ENCODE measurements around the gene AGBL3. TPM values are rescaled to one million over a fixed set of nuclear protein-coding genes. Genes with fewer than 3 reads are reported as not detected.

The AGBL3 gene
- total and polyA plus RNA-seq, 2 of the 8 experiments (the other 6 are each of a cell fraction or from before 2014, with no cell fraction given): 1.1 to 1.9 TPM

DNA sequence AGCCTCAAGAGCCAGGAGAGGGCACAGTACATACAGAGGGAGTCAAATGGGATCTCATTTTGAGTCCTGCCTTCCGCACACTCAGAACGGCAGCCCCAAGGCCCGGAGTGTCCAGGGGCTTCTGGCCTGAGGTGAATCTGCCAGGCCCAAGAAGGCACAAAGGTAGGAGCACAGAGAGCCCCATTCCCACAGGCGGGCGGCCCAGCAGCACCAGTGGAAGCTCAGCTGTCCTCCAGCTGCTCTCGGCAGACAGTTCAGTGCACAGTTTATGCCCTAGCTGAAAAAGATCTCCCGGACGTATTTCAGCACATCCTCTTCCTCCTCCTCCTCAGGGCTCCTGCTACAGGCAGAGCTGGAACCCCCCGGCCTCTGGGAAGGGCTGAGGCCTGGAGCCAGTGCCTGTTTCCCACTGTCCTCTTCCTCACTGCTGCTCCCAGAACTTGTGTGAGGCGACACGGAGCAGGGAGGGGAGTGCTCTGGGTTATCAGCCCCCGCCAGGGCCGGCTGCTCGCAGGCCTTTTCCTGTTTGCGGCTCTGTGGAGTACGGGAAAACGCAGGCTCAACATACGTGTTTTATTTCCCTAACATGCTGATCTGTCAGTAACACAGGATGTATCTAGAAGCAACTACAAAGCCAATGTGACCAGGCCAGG, 180.2 kb downstream of the AGBL3 start:
- H3K9ac ChIP-seq (replicated peaks in 1 of 4; ENCODE audit: extremely low read depth in 1 of 4, low read depth in 3 of 4, low read length in 3 of 4): no peak overlapping the region
- H3K4me1 ChIP-seq (replicated peaks in 1 of 4; ENCODE audit: control insufficient read depth in 3 of 4, insufficient read depth in 4 of 4, low read length in 3 of 4): peaks cover 1 to 11% (median 3%) of the 10 kb centered on the region in 4 experiments; a peak in 4 of 7 replicates
- H3K23ac ChIP-seq (ENCODE audit: insufficient read length): no peak overlapping the region
- H3K36me3 ChIP-seq (ENCODE audit: control insufficient read depth in 2 of 4, insufficient read depth in 4 of 4, low read length in 3 of 4): peaks cover 16 to 51% (median 39%) of the 10 kb centered on the region in 4 experiments
- WGBS, 2 experiments (ENCODE audit: extremely low coverage in 1 of 2, insufficient coverage in 1 of 2, insufficient read length in 1 of 2, insufficient replicate concordance in 2 of 2, low coverage in 1 of 2, low lambda C conversion rate in 2 of 2, missing lambda C conversion rate in 1 of 2): 93% methylated on average over 18 of the region's 18 CpGs; no CpG with 5 or more reads in 1 of the 2 experiments
- ChIA-PET POLR2A (ENCODE audit: partially characterized antibody) (interaction anchor here (0.7 to 4.0 kb wide), 4 partner anchors 13 to 1278 kb away, joined by 3 to 20 read pairs (median 3); no protein-coding TSS in a partner anchor), CTCF (ENCODE audit: partially characterized antibody) (interaction anchor here (0.6 to 2.3 kb wide), 3 partner anchors 180 to 660 kb away, joined by 3 to 7 read pairs (median 4); partner anchors contain the start of gene AGBL3)
- H2AFZ ChIP-seq (ENCODE audit: low read length): no peak overlapping the region
- no peak overlapping the region for H4K91ac ChIP-seq (replicated peaks; ENCODE audit: insufficient read length, low read length)
- H3K4ac ChIP-seq (replicated peaks; ENCODE audit: insufficient read length, low read depth, low read length): no peak overlapping the region
- no peak overlapping the region for H3K56ac ChIP-seq (replicated peaks; ENCODE audit: insufficient read length, low read depth, low read length)
- H3K27me3 ChIP-seq (replicated peaks in 1 of 4; ENCODE audit: control insufficient read depth in 3 of 4, extremely low read depth in 1 of 4, insufficient read depth in 3 of 4, low read length in 3 of 4): no peaks in the 10 kb centered on the region
- no peak overlapping the region for H3K4me2 ChIP-seq (ENCODE audit: insufficient read depth in 1 of 2, low read depth in 2 of 2, low read length in 2 of 2)
- H2BK5ac ChIP-seq (ENCODE audit: low read depth, low read length): no peak overlapping the region
- H3K79me2 ChIP-seq (ENCODE audit: control insufficient read depth in 1 of 2, insufficient read depth in 2 of 2, low read length in 2 of 2): peaks cover 0 to 20% of the 10 kb centered on the region in 2 experiments; a peak in 2 of 4 replicates
- H3K18ac ChIP-seq (ENCODE audit: extremely low read depth, low read length): no peak overlapping the region
- FAIRE-seq (no peak), DNase-seq (ENCODE audit: low read depth in 1 of 2, low spot score in 2 of 2) (no peak)
- no peak overlapping the region for H2BK15ac ChIP-seq (ENCODE audit: low read length)
- H3K14ac ChIP-seq (ENCODE audit: insufficient read length): no peak overlapping the region
- no peaks in the 10 kb centered on the region; the same call in 1 of the 2 replicates for H3K23me2 ChIP-seq (ENCODE audit: low read depth, low read length)
- peaks cover 2 to 11% of the 10 kb centered on the region in 2 experiments; a peak in 2 of 4 replicates for H3K9me3 ChIP-seq (ENCODE audit: insufficient read depth in 2 of 2, low read depth in 1 of 2, low read length in 1 of 2)
- no peak overlapping the region for H3K27ac ChIP-seq (ENCODE audit: low read depth, low read length)
- no peak overlapping the region for H2BK12ac ChIP-seq (ENCODE audit: low read depth, low read length)
- H2BK120ac ChIP-seq (replicated peaks; ENCODE audit: low read depth, low read length): no peak overlapping the region
- H2BK20ac ChIP-seq (ENCODE audit: low read length): no peak overlapping the region
- H4K8ac ChIP-seq (ENCODE audit: extremely low read depth, insufficient read depth, low read length): no peak overlapping the region
- no peak overlapping the region for H4K5ac ChIP-seq (ENCODE audit: insufficient read length, low read depth, low read length)
- H3K79me1 ChIP-seq (ENCODE audit: low read depth, low read length): no peaks in the 10 kb centered on the region; the same call in 1 of the 2 replicates
- H3K4me3 ChIP-seq (ENCODE audit: extremely low read depth in 1 of 4, insufficient read depth in 2 of 4, low read depth in 3 of 4, low read length in 4 of 4): no peak overlapping the region
- H4K20me1 ChIP-seq (replicated peaks in 1 of 2; ENCODE audit: control insufficient read depth in 1 of 2, insufficient read depth in 2 of 2, low read length in 2 of 2): peaks cover 0 to 4% of the 10 kb centered on the region in 2 experiments
- H2AK5ac ChIP-seq (ENCODE audit: low read depth, low read length): no peak overlapping the region
- TF ChIP-seq, protein P1, sequence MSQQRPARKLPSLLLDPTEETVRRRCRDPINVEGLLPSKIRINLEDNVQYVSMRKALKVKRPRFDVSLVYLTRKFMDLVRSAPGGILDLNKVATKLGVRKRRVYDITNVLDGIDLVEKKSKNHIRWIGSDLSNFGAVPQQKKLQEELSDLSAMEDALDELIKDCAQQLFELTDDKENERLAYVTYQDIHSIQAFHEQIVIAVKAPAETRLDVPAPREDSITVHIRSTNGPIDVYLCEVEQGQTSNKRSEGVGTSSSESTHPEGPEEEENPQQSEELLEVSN (IDR thresholded peaks at IDR 0.05): no peak
- TF ChIP-seq GABPA (IDR thresholded peaks at IDR 0.05; ENCODE audit: borderline replicate concordance, insufficient read depth, low read length) (no peak), CHD1 (IDR thresholded peaks at IDR 0.05; ENCODE audit: low read depth, low read length) (no peak), BACH1 (IDR thresholded peaks at IDR 0.05; ENCODE audit: low read length) (no peak), PHF8 (conservative IDR thresholded peaks at IDR 0.05; ENCODE audit: low read depth, low read length) (no peak), CTBP2 (IDR thresholded peaks at IDR 0.05; ENCODE audit: borderline replicate concordance, insufficient read depth, insufficient read length, low read length) (no peak), POLR2A (IDR thresholded peaks at IDR 0.05; ENCODE audit: control extremely low read depth in 1 of 2, low read depth in 2 of 2, low read length in 2 of 2) (no peak)
- TF ChIP-seq, protein P2, sequence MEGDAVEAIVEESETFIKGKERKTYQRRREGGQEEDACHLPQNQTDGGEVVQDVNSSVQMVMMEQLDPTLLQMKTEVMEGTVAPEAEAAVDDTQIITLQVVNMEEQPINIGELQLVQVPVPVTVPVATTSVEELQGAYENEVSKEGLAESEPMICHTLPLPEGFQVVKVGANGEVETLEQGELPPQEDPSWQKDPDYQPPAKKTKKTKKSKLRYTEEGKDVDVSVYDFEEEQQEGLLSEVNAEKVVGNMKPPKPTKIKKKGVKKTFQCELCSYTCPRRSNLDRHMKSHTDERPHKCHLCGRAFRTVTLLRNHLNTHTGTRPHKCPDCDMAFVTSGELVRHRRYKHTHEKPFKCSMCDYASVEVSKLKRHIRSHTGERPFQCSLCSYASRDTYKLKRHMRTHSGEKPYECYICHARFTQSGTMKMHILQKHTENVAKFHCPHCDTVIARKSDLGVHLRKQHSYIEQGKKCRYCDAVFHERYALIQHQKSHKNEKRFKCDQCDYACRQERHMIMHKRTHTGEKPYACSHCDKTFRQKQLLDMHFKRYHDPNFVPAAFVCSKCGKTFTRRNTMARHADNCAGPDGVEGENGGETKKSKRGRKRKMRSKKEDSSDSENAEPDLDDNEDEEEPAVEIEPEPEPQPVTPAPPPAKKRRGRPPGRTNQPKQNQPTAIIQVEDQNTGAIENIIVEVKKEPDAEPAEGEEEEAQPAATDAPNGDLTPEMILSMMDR (IDR thresholded peaks at IDR 0.05; ENCODE audit: control extremely low read depth in 1 of 3, insufficient read depth in 1 of 3, low read depth in 1 of 3, low read length in 3 of 3): no peak

Data from H1 (cell line).